Cardiac fibroblast (primary cell): ENCODE measurements around the gene ZNF474.

Experiments
- DNase-seq, 2 donors: peaks; one replicate each; pipeline versions ENCODE4 v3.0.0 to v3.0.0-alpha.2; 2010; ENCODE audit warnings: low read depth in 2 of 2
- H3K4me3 ChIP-seq, 2 donors: replicated peaks in 1 of 2; 1 replicate in 1 of 2; 2 replicates in 1 of 2; pipeline ENCODE4 v1.5.1; 2011; ENCODE audit warnings: low read depth in 2 of 2, low read length in 2 of 2, mild to moderate bottlenecking in 2 of 2, moderate library complexity in 1 of 2
- CTCF ChIP-seq: IDR thresholded peaks from one replicate; pipeline ENCODE4 v1.5.1; 2011; ENCODE audit warnings: low read depth, mild to moderate bottlenecking, low read length, inconsistent platforms

Gene ZNF474

GRCh38 chr5:122126177-122126755, 3.1 kb upstream of the ZNF474 start:
- H3K4me3 ChIP-seq: no peak overlapping the region
- TF ChIP-seq CTCF: no peak
- no peak for DNase-seq

GRCh38 chr5:122126756-122127321, 2.5 kb upstream of the ZNF474 start:
- TF ChIP-seq CTCF: no peak
- H3K4me3 ChIP-seq: no peak overlapping the region
- no peak for DNase-seq

- H3K4me3 ChIP-seq: no peak overlapping the region
- DNase-seq: no peak
- no peak for TF ChIP-seq CTCF
Measured at GRCh38 chr5:122130152-122130551, 806 bp downstream of the ZNF474 start.

- DNase-seq: no peak
- no peak overlapping the region for H3K4me3 ChIP-seq
- no peak for TF ChIP-seq CTCF
Measured at GRCh38 chr5:122137702-122138101, 8.4 kb downstream of the ZNF474 start.

GRCh38 chr5:122138356-122138755, 9.0 kb downstream of the ZNF474 start:
- DNase-seq: no peak
- no peak overlapping the region for H3K4me3 ChIP-seq
- no peak for TF ChIP-seq CTCF

- no peak for DNase-seq
- H3K4me3 ChIP-seq: no peak overlapping the region
- no peak for TF ChIP-seq CTCF
Measured at GRCh38 chr5:122140900-122141299, 11.6 kb downstream of the ZNF474 start.

GRCh38 chr5:122141751-122142150, 12.4 kb downstream of the ZNF474 start:
- DNase-seq: no peak
- no peak overlapping the region for H3K4me3 ChIP-seq

More at GRCh38 chr5:122141751-122142150, 12.4 kb downstream of the ZNF474 start:
- TF ChIP-seq CTCF: no peak
